ENCODE results near the gene MOB3A. TPM values are rescaled to one million over a fixed set of nuclear protein-coding genes. Genes with fewer than 3 reads are reported as not detected.
A peak's percentile ranks its signal among the peaks of the same experiment; 100 is the strongest.

The MOB3A gene
- total and polyA plus RNA-seq, 10 of the 15 experiments (the other 5 are each of a cell fraction or from before 2014, with no cell fraction given) = 7.5 to 229 (median 79.4) TPM

DNA sequence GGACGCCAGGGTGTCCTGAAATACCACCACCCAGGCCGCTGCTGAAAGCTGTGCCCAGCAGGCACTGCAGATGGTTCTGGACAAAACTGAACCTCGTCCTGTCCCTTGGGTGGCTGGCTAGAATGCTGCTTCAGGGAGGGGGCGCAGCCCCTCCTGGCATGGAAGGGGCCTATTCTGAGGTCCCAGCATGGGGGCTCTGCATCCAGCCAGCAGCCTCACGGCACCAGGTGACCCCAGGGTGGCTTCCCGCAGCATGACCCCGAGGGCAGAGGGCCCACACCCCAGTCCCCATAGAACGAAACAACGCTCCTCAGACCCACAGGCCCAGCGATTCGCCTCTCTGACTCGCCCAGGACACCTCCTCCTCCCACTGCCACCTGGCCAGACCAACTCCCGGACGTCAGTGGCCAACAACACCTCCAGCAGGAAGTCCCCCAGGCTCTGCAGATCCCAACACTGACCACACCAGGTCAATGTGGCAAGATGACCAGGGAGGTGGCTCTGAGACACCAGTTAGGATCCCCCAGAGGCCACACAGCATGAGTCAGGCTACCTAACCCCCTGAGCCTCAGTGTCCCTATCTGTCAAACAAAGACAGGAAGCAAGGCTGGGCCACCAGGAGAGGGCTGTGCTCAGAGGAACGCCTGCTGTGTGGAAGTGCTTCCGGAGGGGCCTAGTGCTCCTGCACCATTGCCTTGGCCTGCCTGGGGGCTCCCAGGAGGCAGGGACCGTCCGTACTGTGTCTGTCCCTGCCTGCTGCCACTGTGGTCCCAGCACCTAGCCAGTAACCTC is 51.2 kb downstream of the MOB3A start:
- ChIA-PET CTCF (interaction anchor here (1.0 kb wide), 1 partner anchor 10 kb away, joined by 3 read pairs; no protein-coding TSS in a partner anchor), SMC1A (ENCODE audit: uncharacterized antibody, unreplicated experiment) (no interaction called here), RAD21 (ENCODE audit: unreplicated experiment) (interaction anchor here (0.5 kb wide), 2 partner anchors 25 to 39 kb away, joined by 3 to 4 read pairs; no protein-coding TSS in a partner anchor), POLR2A (interaction anchor here (1.0 to 4.3 kb wide), 2 partner anchors 22 to 49 kb away, joined by 3 to 37 read pairs; no protein-coding TSS in a partner anchor)
- no peak overlapping the region for H2AFZ ChIP-seq (ENCODE audit: control insufficient read depth, low read depth, low read length)
- no peak overlapping the region for H3K27ac ChIP-seq (ENCODE audit: control insufficient read depth, insufficient read depth)
- FAIRE-seq (no peak), DNase-seq (ENCODE audit: low read depth, low spot score) (no peak), ATAC-seq (no peak)
- in situ Hi-C loops (cut with MboI) (no loop called here), intact Hi-C loops (cut with micrococcal nuclease; ENCODE audit: unreplicated experiment) (no loop called here)
- H3K4me3 ChIP-seq = no peak overlapping the region; the same call in 1 of the 2 replicates
- H3K4me1 ChIP-seq (ENCODE audit: control insufficient read depth, insufficient read depth, low read length) = peaks cover 50% of the 10 kb centered on the region
- peaks cover 68% of the 10 kb centered on the region for H3K79me2 ChIP-seq (ENCODE audit: control insufficient read depth, insufficient read depth, low read length)
- H3K27me3 ChIP-seq (replicated peaks in 1 of 2; ENCODE audit: control insufficient read depth in 2 of 2, insufficient read depth in 2 of 2, low read length in 1 of 2) = no peaks in the 10 kb centered on the region
- 67% methylated on average over 18 of the region's 18 CpGs for WGBS (ENCODE audit: insufficient coverage, insufficient replicate concordance, low lambda C conversion rate, missing lambda C conversion rate)
- H3K4me2 ChIP-seq (ENCODE audit: control insufficient read depth, insufficient read depth) = peak overlapping the region; percentile 50
- H3K36me3 ChIP-seq (ENCODE audit: control insufficient read depth in 2 of 2, insufficient read depth in 2 of 2, low read length in 1 of 2) = peaks cover 17 to 21% of the 10 kb centered on the region in 2 experiments
- no peak overlapping the region for H3K9ac ChIP-seq (ENCODE audit: control insufficient read depth, insufficient read depth, low read length)
- peaks cover 13% of the 10 kb centered on the region for H4K20me1 ChIP-seq (ENCODE audit: control insufficient read depth, insufficient read depth)
- no TSS peak for BruUV-seq (replicated peaks)
- no peaks in the 10 kb centered on the region for H3K9me3 ChIP-seq (replicated peaks; ENCODE audit: control insufficient read depth, insufficient read depth, low read length)
- TF ChIP-seq SKIL (IDR thresholded peaks at IDR 0.05; ENCODE audit: low read depth, poor library complexity, severe bottlenecking) = no peak
- TF ChIP-seq CREM (IDR thresholded peaks at IDR 0.05; ENCODE audit: low read depth) = no peak
- TF ChIP-seq, protein P1, sequence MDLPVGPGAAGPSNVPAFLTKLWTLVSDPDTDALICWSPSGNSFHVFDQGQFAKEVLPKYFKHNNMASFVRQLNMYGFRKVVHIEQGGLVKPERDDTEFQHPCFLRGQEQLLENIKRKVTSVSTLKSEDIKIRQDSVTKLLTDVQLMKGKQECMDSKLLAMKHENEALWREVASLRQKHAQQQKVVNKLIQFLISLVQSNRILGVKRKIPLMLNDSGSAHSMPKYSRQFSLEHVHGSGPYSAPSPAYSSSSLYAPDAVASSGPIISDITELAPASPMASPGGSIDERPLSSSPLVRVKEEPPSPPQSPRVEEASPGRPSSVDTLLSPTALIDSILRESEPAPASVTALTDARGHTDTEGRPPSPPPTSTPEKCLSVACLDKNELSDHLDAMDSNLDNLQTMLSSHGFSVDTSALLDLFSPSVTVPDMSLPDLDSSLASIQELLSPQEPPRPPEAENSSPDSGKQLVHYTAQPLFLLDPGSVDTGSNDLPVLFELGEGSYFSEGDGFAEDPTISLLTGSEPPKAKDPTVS (IDR thresholded peaks at IDR 0.05; ENCODE audit: low read depth, low read length) = no peak
- TF ChIP-seq, protein P2, sequence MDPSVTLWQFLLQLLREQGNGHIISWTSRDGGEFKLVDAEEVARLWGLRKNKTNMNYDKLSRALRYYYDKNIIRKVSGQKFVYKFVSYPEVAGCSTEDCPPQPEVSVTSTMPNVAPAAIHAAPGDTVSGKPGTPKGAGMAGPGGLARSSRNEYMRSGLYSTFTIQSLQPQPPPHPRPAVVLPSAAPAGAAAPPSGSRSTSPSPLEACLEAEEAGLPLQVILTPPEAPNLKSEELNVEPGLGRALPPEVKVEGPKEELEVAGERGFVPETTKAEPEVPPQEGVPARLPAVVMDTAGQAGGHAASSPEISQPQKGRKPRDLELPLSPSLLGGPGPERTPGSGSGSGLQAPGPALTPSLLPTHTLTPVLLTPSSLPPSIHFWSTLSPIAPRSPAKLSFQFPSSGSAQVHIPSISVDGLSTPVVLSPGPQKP (IDR thresholded peaks at IDR 0.05; ENCODE audit: low read depth, low read length) = no peak
- TF ChIP-seq TCF3 (IDR thresholded peaks at IDR 0.05; ENCODE audit: borderline replicate concordance, insufficient read depth, low read depth, low read length) = 0 out of 2 replicates have a peak, but pooled peaks have one; percentile 11
- no peak for TF ChIP-seq CHD1 (IDR thresholded peaks at IDR 0.05; ENCODE audit: low read depth, low read length)
- peak; percentile 46 for TF ChIP-seq POLR2AphosphoS5 (IDR thresholded peaks at IDR 0.05; ENCODE audit: low read length)
- TF ChIP-seq POLR2A (IDR thresholded peaks at IDR 0.05; ENCODE audit: low read depth, low read length) = peak; percentile 43
- no peak for TF ChIP-seq MTA2 (IDR thresholded peaks at IDR 0.05; ENCODE audit: low read depth)
- TF ChIP-seq NR2C1 (IDR thresholded peaks at IDR 0.05) = no peak
- no peak for TF ChIP-seq GATAD2B (conservative IDR thresholded peaks at IDR 0.05; ENCODE audit: low read depth)
- TF ChIP-seq JUND (IDR thresholded peaks at IDR 0.05; ENCODE audit: low read depth, low read length) = no peak
- TF ChIP-seq, protein P3, sequence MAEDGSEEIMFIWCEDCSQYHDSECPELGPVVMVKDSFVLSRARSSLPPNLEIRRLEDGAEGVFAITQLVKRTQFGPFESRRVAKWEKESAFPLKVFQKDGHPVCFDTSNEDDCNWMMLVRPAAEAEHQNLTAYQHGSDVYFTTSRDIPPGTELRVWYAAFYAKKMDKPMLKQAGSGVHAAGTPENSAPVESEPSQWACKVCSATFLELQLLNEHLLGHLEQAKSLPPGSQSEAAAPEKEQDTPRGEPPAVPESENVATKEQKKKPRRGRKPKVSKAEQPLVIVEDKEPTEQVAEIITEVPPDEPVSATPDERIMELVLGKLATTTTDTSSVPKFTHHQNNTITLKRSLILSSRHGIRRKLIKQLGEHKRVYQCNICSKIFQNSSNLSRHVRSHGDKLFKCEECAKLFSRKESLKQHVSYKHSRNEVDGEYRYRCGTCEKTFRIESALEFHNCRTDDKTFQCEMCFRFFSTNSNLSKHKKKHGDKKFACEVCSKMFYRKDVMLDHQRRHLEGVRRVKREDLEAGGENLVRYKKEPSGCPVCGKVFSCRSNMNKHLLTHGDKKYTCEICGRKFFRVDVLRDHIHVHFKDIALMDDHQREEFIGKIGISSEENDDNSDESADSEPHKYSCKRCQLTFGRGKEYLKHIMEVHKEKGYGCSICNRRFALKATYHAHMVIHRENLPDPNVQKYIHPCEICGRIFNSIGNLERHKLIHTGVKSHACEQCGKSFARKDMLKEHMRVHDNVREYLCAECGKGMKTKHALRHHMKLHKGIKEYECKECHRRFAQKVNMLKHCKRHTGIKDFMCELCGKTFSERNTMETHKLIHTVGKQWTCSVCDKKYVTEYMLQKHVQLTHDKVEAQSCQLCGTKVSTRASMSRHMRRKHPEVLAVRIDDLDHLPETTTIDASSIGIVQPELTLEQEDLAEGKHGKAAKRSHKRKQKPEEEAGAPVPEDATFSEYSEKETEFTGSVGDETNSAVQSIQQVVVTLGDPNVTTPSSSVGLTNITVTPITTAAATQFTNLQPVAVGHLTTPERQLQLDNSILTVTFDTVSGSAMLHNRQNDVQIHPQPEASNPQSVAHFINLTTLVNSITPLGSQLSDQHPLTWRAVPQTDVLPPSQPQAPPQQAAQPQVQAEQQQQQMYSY (CRISPR knock-in tag; IDR thresholded peaks at IDR 0.05) = no peak
- TF ChIP-seq EGR1 (IDR thresholded peaks at IDR 0.05; ENCODE audit: borderline replicate concordance in 1 of 2, low read depth in 2 of 2, low read length in 2 of 2) = no peak
- TF ChIP-seq IRF4 (IDR thresholded peaks at IDR 0.05; ENCODE audit: low read depth, low read length) = no peak

Measured in GM12878 (cell line).